ENCODE results near the gene STX16.
A peak's percentile ranks its signal among the peaks of the same experiment; 100 is the strongest.

STX16 gene

GRCh38 chr20:58656831-58657230 lies 5.7 kb downstream of the STX16 start:
- DNase-seq: no peak

DNA sequence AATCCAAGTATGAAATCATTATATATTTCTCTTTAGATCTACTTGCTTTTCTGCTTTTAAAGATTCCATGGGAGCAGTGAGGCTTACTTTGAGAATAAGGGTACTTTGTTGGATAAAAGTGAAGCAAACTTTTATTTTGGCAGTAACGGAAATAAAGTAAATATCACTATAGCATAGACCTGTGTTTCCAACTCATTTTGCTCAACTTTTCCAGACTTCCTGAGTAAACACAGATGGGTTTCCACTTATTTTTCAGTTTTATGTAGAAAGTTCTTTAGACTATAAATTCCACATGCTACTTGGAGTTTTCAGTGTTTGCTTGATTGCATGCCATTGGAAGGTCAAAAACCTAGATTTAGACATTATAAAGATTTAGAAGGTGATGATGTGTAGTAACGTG lies 6.2 kb downstream of the STX16 start:
- DNase-seq: no peak

- no peak for DNase-seq
Measured at GRCh38 chr20:58657986-58658385, 6.9 kb downstream of the STX16 start.

DNA sequence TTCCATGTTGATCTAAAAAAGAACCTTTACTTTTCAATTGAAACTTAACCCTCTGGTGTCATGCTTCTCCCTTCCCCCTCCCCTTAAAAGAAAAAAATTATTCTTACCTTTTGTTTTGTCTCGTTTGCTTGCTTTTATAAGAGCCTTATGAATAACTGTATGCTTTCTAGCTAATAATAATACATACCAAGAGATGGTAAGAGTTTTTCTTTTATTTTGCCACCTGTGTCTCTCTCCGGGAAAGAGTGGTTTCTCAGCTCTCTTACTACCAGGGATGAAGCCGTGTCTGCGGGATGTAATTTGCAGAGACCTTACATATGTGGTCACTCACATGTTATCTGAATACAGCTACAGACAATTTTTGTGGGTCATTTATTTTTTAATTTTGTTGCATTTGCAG lies 7.7 kb downstream of the STX16 start:
- no peak for DNase-seq

GRCh38 chr20:58659841-58660240 lies 8.8 kb downstream of the STX16 start:
- DNase-seq: peak; percentile 18

- DNase-seq: no peak
Measured at GRCh38 chr20:58660855-58661597, 9.9 kb downstream of the STX16 start.

- no peak for DNase-seq
Measured at GRCh38 chr20:58661598-58662473, 10.8 kb downstream of the STX16 start.

- DNase-seq: no peak
Measured at GRCh38 chr20:58664331-58664730, 13.2 kb downstream of the STX16 start.

- DNase-seq: no peak
Measured at GRCh38 chr20:58664883-58665282, 13.8 kb downstream of the STX16 start.

DNA sequence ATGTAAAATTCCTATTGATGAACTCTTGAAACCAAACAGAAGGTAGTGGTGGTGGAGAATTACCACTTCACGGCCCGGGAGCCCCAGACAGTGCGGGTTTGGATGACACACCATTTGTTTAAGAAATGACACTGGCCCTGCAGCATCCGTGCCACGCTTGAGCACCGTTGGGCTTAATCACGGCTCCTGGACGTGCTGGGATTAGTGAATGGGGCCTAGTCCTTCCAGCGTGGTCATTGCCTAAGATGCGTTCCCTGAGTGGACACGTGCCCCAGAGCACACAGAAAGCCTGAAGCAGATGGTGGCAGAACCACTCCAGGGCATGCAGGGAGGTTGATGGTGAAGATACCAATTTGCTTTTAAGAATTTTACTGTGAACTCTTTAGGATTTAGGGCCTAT lies 14.5 kb downstream of the STX16 start:
- no peak for DNase-seq

- DNase-seq: no peak
Measured at GRCh38 chr20:58666702-58667101, 15.6 kb downstream of the STX16 start.

- no peak for DNase-seq
Measured at GRCh38 chr20:58667975-58668374, 16.9 kb downstream of the STX16 start.

- no peak for DNase-seq
Measured at GRCh38 chr20:58668901-58669286, 17.8 kb downstream of the STX16 start.

DNA sequence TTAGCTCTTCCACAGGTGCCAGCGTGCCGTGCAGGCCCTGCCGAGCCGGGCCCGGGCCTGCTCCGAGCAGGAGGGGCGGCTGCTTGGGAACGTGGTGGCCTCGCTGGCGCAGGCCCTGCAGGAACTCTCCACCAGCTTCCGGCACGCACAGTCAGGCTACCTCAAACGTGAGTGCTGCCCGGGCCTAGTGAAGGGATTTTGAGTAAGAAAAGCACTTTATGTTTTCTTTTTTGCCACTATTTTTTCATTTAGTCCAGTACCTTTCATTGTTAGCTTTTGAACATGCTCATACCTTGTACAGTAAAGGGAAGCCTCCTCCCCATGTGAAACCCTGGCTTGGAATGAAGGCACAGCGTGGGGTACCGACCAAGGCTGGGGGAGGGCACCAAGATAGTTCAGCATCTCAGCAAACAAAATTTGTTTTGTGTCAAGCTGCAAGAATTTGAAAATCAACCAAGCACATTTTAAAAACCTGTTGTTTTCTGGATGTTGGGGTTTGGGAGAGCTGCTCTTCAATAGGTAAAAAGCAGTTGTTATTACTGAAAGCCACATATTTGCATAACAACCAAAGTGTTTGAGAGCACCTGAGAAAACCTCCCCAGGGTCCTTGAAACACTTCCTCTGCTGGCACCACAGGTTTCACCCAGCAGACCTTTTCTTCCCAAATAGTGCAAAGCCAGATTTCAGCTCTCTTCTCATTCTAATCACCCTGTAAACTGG lies 18.4 kb downstream of the STX16 start:
- DNase-seq: no peak

GRCh38 chr20:58670102-58670501 lies 19.0 kb downstream of the STX16 start:
- DNase-seq: no peak

DNA sequence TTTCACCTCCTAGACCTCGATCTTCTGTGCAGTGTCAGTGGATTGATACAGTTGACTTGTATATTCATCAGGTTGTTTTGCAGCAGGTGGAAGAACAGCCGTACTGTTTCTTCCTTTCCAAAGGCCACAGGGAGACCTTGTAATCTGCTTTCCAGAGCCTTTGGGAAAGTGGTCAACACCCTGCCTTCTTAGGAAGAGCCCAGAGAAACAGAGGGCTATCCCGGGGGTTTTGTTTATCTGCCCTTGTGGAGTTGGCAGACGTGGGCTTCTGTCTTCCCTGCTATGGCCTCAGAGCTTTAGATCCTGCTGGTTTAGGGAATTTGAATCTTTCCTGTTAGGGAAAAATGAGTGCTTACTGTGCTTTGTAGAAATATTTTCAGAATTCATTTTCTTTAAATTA lies 19.6 kb downstream of the STX16 start:
- DNase-seq: no peak

GRCh38 chr20:58673119-58673518 lies 22.0 kb downstream of the STX16 start:
- DNase-seq: no peak

DNA sequence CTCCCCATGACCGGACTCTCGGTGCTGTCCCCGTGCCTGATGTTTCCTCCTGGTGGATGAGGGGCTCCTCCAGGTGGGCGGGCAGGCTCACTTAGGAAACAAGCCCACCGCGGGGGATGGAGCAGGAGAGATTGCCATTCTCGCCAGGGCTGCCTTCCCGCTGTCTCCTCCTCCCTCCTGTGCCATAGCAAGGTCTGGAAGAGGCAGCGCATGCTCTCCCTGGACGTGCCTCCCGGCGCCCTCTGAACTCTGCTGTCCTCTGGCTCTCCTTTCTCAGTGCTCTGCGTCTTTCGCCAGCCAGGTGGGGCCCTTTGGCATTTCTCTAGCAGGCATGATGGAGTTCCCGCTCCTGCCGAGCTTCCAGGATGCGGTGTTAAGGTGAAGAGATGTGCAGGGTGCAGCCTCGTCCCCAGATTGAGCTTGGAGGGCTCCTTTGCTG lies 24.1 kb downstream of the STX16 start:
- DNase-seq: no peak

- no peak for DNase-seq
Measured at GRCh38 chr20:58675641-58676040, 24.6 kb downstream of the STX16 start.

GRCh38 chr20:58676161-58676560 lies 25.1 kb downstream of the STX16 start:
- no peak for DNase-seq

GRCh38 chr20:58677079-58677604 lies 26.1 kb downstream of the STX16 start:
- no peak for DNase-seq

- no peak for DNase-seq
Measured at GRCh38 chr20:58677808-58678207, 26.7 kb downstream of the STX16 start.

DNA sequence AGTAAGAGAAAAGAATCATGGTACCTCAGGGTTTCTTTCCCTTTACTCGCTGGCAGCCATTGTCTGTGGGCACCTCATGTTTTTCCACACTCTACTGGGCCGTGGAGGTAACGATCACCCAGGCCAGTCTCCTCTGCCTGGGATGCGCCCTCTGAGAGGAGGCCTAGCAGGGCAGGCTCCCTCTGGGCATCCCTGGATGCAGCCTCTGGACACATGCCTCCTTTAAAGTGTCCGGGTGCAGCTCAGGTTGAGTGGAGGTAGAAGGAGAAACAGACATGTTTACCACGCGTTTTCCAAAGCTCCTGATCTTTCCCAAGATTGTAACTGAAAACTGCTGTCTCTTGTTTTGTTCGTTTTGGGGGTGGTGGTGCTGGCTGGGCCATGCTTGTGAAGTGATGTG lies 27.7 kb downstream of the STX16 start:
- no peak for DNase-seq
